ENCODE data around the gene EML4.

Gene EML4

DNA sequence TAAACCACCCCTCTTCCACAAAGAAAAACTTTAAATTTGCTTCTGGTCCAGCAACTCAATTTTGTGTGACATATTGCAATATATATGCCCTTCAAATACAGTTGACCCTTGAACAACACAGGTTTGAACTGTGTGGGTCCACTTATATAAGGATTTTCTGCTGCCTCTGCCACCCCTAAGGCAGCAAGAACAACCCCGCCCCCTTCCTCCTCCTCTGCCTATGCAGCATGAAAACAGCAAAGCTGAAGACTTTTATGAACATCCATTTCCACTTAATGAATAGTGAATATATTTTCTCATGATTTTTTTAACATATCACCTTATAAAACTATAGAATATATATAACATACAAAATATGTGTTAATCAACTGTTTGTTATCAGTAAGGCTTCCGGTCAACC, 58.3 kb downstream of the EML4 start:
- H2AFZ ChIP-seq (ENCODE audit: low read length): no peak overlapping the region

GRCh38 chr2:42228101-42228500, 58.9 kb downstream of the EML4 start:
- Histone ChIP-seq H3F3A (ENCODE audit: low read depth) (no peaks in the 10 kb centered on the region), H3K27me3 (ENCODE audit: insufficient read depth, low read length, poor library complexity, severe bottlenecking) (no peaks in the 10 kb centered on the region), H3K4me3 (ENCODE audit: low read length, poor library complexity, severe bottlenecking) (no peak overlapping the region), H3K4me2 (ENCODE audit: low read depth, low read length, poor library complexity, severe bottlenecking) (no peak overlapping the region), H3K9ac (ENCODE audit: low read depth, low read length, poor library complexity, severe bottlenecking) (no peak overlapping the region), H4K20me1 (ENCODE audit: insufficient read depth, low read length, poor library complexity, severe bottlenecking) (no peaks in the 10 kb centered on the region), H2AFZ (ENCODE audit: low read length) (no peak overlapping the region), H3K9me3 (ENCODE audit: insufficient read depth, low read depth, low read length) (no peaks in the 10 kb centered on the region), H3K36me3 (ENCODE audit: insufficient read depth, low read length) (no peaks in the 10 kb centered on the region), H3K9me2 (replicated peaks; ENCODE audit: low read depth, low read length) (no peaks in the 10 kb centered on the region), H3K79me2 (ENCODE audit: insufficient read depth, low read length) (peaks cover 51% of the 10 kb centered on the region), H3K4me1 (ENCODE audit: insufficient read depth, low read length, poor library complexity, severe bottlenecking) (peaks cover 19% of the 10 kb centered on the region)
- TF ChIP-seq, protein P1, sequence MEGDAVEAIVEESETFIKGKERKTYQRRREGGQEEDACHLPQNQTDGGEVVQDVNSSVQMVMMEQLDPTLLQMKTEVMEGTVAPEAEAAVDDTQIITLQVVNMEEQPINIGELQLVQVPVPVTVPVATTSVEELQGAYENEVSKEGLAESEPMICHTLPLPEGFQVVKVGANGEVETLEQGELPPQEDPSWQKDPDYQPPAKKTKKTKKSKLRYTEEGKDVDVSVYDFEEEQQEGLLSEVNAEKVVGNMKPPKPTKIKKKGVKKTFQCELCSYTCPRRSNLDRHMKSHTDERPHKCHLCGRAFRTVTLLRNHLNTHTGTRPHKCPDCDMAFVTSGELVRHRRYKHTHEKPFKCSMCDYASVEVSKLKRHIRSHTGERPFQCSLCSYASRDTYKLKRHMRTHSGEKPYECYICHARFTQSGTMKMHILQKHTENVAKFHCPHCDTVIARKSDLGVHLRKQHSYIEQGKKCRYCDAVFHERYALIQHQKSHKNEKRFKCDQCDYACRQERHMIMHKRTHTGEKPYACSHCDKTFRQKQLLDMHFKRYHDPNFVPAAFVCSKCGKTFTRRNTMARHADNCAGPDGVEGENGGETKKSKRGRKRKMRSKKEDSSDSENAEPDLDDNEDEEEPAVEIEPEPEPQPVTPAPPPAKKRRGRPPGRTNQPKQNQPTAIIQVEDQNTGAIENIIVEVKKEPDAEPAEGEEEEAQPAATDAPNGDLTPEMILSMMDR (conservative IDR thresholded peaks at IDR 0.05; ENCODE audit: low read length): no peak
- no peak for TF ChIP-seq EZH2phosphoT487 (IDR thresholded peaks at IDR 0.05; ENCODE audit: borderline replicate concordance)

More for the DNA sequence above, 58.3 kb downstream of the EML4 start:
- no peak overlapping the region for H3K9ac ChIP-seq (ENCODE audit: low read depth, low read length, poor library complexity, severe bottlenecking)
- TF ChIP-seq EZH2phosphoT487 (IDR thresholded peaks at IDR 0.05; ENCODE audit: borderline replicate concordance): no peak
- TF ChIP-seq, protein P1 (conservative IDR thresholded peaks at IDR 0.05; ENCODE audit: low read length): no peak
- H3K4me1 ChIP-seq (ENCODE audit: insufficient read depth, low read length, poor library complexity, severe bottlenecking): peaks cover 19% of the 10 kb centered on the region
- H3K9me2 ChIP-seq (replicated peaks; ENCODE audit: low read depth, low read length): no peaks in the 10 kb centered on the region
- H3K4me2 ChIP-seq (ENCODE audit: low read depth, low read length, poor library complexity, severe bottlenecking): no peak overlapping the region
- no peaks in the 10 kb centered on the region for H4K20me1 ChIP-seq (ENCODE audit: insufficient read depth, low read length, poor library complexity, severe bottlenecking)
- H3K36me3 ChIP-seq (ENCODE audit: insufficient read depth, low read length): no peaks in the 10 kb centered on the region
- no peaks in the 10 kb centered on the region for H3F3A ChIP-seq (ENCODE audit: low read depth)
- H3K27me3 ChIP-seq (ENCODE audit: insufficient read depth, low read length, poor library complexity, severe bottlenecking): no peaks in the 10 kb centered on the region
- H3K4me3 ChIP-seq (ENCODE audit: low read length, poor library complexity, severe bottlenecking): no peak overlapping the region
- no peaks in the 10 kb centered on the region for H3K9me3 ChIP-seq (ENCODE audit: insufficient read depth, low read depth, low read length)
- peaks cover 53% of the 10 kb centered on the region for H3K79me2 ChIP-seq (ENCODE audit: insufficient read depth, low read length)

DNA sequence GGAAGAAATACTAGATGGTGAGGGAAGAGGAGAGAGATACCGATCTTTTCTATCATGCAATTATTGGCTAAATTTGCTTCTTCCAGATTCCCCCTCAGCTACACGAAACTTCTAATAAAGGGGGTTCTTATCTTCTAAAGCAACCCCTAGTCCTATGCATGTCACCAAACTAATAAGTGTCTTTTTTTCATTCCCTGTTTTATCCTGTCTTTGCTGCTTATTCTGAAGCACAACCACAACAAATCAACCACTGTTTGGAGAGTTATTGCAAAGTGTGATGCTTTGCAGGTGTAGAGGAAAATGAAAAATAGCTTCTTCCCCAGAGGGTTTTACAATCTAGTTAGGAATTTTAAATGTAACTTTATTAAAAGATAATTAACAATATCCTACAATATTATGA, 60.8 kb downstream of the EML4 start:
- Histone ChIP-seq H4K20me1 (ENCODE audit: insufficient read depth, low read length, poor library complexity, severe bottlenecking) (no peaks in the 10 kb centered on the region), H2AFZ (ENCODE audit: low read length) (no peak overlapping the region), H3K4me3 (ENCODE audit: low read length, poor library complexity, severe bottlenecking) (no peak overlapping the region), H3K4me2 (ENCODE audit: low read depth, low read length, poor library complexity, severe bottlenecking) (no peak overlapping the region), H3K79me2 (ENCODE audit: insufficient read depth, low read length) (peaks cover 51% of the 10 kb centered on the region), H3K9me3 (ENCODE audit: insufficient read depth, low read depth, low read length) (no peaks in the 10 kb centered on the region), H3K4me1 (ENCODE audit: insufficient read depth, low read length, poor library complexity, severe bottlenecking) (peaks cover 15% of the 10 kb centered on the region), H3K9ac (ENCODE audit: low read depth, low read length, poor library complexity, severe bottlenecking) (no peak overlapping the region), H3K27me3 (ENCODE audit: insufficient read depth, low read length, poor library complexity, severe bottlenecking) (no peaks in the 10 kb centered on the region), H3F3A (ENCODE audit: low read depth) (no peaks in the 10 kb centered on the region), H3K9me2 (replicated peaks; ENCODE audit: low read depth, low read length) (no peaks in the 10 kb centered on the region), H3K36me3 (ENCODE audit: insufficient read depth, low read length) (no peaks in the 10 kb centered on the region)
- TF ChIP-seq, protein P1 (conservative IDR thresholded peaks at IDR 0.05; ENCODE audit: low read length): no peak
- TF ChIP-seq EZH2phosphoT487 (IDR thresholded peaks at IDR 0.05; ENCODE audit: borderline replicate concordance): no peak
